Right lobe of liver (tissue), 4 donors: Measurements from ENCODE around the gene KAZN.
A peak's percentile ranks its signal among the peaks of the same experiment; 100 is the strongest.

ENCODE experiments used
- POLR2A ChIP-seq: fragments of 450-650 bp; IDR thresholded peaks from one replicate; pipeline ENCODE4 v1.6.1; 2017; ENCODE audit warnings: antibody characterized with exemption, mild to moderate bottlenecking
- TF ChIP-seq, protein P1 (sequence below), 4 donors: fragments of 200-600 bp in 3 of 4; fragments of 450-650 bp in 1 of 4; IDR thresholded peaks; one replicate each; pipeline versions ENCODE4 v1.5.1 to v1.8.0; 2016 to 2022; ENCODE audit warnings: antibody characterized with exemption in 4 of 4, mild to moderate bottlenecking in 2 of 4
- donor health status: DM: no; HTN: no; CAD: no.
- donor health status: DM: no; HTN: no; CAD: no.
- donor health status: DM: no; HTN: yes; CAD: no.

- TF ChIP-seq, protein P1, sequence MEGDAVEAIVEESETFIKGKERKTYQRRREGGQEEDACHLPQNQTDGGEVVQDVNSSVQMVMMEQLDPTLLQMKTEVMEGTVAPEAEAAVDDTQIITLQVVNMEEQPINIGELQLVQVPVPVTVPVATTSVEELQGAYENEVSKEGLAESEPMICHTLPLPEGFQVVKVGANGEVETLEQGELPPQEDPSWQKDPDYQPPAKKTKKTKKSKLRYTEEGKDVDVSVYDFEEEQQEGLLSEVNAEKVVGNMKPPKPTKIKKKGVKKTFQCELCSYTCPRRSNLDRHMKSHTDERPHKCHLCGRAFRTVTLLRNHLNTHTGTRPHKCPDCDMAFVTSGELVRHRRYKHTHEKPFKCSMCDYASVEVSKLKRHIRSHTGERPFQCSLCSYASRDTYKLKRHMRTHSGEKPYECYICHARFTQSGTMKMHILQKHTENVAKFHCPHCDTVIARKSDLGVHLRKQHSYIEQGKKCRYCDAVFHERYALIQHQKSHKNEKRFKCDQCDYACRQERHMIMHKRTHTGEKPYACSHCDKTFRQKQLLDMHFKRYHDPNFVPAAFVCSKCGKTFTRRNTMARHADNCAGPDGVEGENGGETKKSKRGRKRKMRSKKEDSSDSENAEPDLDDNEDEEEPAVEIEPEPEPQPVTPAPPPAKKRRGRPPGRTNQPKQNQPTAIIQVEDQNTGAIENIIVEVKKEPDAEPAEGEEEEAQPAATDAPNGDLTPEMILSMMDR (IDR thresholded peaks at IDR 0.05): peak; percentile 79 to 94 (median 88)
- TF ChIP-seq POLR2A: no peak
Observed at GRCh38 chr1:15046487-15047165, 448.1 kb downstream of the KAZN start.
